ENCODE results near the gene MAGED2. TPM values are rescaled to one million over a fixed set of nuclear protein-coding genes. Genes with fewer than 3 reads are reported as not detected.
"Not testable (repeated sequence)": the region's sequence is repeated elsewhere in the genome, so short reads cannot be mapped to it uniquely, and the experiment has no call there.

The MAGED2 gene
- total RNA-seq, 1 donor from 2014 or later: 246 TPM

DNA sequence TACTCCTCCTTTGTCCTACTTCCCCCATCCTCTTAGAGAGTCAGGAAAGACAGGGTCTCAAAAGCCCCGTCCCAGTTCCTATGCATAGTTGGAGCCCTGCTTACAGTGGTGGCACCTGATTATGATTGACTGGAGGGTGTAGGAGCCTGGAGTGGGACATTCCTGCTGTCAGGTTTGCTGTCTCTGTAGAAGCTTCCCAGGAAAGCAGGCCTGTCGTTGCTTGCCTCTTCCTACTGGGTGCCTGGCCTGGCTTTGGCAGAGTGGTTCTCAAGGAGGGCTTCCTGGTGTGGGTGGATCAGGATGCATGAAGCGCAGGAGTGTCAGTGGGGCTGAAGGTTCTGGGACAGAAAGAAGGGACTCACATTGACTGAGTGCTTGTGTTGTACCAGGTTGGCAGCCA, 4.8 kb downstream of the MAGED2 start:
- FAIRE-seq (no peak), DNase-seq (ENCODE audit: low spot score in 2 of 2) (no peak)

DNA sequence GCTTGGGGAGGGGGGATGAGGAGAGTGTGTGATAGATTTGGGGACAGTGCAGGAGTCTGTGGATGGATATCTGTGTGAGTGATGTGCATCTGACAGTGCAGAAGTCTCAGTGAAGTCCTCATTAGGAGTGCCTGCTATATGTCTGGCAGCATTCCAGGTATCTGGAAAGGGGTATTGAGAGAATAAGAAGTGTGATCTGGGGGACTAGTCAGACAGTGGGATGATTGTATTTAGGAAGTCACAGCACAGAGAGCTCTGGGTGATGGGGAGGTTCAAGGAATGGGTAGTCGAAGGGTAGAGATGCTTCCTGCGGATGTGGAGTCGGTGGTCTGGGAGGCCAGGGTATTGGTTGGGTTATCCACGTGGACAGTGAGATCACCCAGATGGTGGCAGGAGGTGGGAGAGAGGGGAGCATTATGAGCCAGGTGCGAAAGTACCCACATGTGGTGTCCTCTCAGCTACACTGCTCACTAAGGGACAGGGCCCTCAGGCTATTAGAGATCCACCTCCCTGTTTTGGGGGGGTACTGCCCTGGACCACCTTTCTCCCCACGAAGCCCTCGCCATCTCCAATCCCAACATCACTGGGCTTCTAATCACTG, 9.8 kb downstream of the MAGED2 start:
- FAIRE-seq (no peak), DNase-seq (ENCODE audit: low spot score in 2 of 2) (no peak)

DNA sequence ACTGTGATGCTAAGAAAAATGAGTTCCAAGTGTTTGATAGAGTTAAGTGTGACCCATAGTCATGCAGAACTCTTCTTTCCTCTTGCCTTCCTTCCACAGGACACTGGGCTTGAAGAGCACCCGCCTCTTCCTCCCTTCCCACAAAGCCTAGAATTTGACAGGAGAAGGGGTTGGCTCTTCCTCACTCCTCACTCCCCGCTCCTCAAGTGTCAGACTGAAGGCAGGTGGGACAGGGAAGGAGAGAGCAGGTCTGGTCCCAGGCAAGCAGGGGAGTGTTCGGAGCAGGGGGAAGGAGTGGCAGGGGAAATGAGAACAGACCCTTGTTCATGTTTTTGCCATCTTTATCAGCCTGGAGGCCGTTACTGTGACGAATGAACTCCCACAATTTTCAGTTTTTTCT, 10.7 kb downstream of the MAGED2 start:
- DNase-seq (ENCODE audit: low spot score in 2 of 2) (no peak), FAIRE-seq (no peak)

DNA sequence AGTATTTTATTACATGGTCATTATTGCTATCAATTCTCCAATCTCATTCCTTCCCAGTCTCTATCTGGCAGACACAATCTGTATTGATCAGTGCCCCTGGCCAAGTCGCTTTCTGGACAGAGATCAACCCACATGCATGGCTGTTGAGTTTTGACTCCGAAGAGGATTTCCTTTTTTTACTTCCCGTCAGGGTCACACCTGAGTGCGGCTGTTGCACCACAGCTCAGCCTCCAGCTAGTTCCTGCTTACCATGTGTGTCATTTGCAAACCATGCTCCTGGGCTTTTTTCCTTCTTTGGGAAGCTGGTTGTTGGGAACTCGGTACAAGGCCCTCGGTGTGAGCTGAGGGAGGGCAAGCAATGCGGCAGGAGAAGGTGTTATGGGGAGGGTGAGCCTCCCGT, 11.7 kb downstream of the MAGED2 start:
- FAIRE-seq (no peak), DNase-seq (ENCODE audit: low spot score in 2 of 2) (no peak)

DNA sequence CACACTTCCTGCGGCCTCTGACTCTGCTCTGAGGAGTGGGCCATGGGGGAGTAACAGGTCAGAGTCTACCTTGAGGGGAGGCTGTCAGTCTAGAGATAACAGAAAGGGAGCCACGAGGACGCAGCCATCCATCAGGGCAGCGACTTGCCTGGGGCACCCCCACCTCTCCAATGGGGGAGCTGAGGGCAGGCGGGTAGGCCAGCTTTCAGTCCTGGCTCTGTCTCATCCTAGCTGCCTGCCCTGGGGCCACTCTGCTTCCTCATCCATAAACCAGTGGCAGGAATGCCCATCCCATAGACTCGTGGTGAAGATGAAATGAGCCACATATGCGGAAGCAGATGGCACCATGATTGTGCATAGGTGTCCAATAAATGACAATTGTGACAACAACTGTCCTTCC, 13.2 kb downstream of the MAGED2 start:
- no peak for DNase-seq (ENCODE audit: low spot score in 2 of 2)
- no peak for FAIRE-seq

DNA sequence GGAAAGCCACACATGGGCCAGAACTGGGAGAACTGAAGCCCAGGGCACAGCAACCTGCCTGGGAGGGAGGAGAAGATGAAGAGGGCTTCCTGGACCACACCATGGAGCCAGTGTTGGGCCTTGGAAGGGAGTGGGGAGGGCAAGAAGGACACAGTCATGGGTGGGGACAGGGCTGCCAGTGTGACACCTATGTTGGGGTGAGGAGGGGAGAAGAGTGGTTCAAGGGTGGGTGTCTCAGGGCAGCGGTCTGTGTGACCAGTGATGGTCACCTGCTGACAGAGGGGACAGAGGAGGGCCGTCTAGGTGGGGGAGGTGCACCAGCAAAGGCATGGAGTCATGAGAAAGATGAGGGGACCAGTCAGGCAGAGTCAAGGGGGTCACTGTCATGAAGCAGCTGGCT, 13.8 kb downstream of the MAGED2 start:
- FAIRE-seq (no peak), DNase-seq (ENCODE audit: low spot score in 2 of 2) (no peak)

DNA sequence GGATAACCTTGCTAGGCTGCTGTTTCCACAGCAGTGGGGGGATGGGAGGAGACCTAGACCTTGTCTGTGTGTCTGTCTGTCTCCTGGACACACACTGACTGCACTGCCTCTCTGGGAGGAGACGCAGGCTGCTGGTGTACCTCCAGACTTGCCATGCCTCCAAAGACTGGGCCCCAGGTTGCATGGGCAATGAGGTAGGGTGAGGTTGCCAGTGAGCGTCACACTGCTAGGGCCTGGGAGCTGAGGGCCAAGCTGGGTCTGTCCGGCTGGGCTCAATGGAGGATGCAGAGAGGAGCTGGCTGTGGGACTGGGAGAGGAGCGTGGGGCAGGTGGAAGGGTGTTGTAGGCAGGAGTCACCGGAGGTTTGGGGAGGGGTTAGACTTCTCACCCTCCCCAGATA, 16.6 kb downstream of the MAGED2 start:
- no peak for DNase-seq (ENCODE audit: low spot score in 2 of 2)
- no peak for FAIRE-seq

GRCh38 chrX:54824722-54825121, 17.2 kb downstream of the MAGED2 start:
- DNase-seq (ENCODE audit: low spot score in 2 of 2) (no peak), FAIRE-seq (no peak)

DNA sequence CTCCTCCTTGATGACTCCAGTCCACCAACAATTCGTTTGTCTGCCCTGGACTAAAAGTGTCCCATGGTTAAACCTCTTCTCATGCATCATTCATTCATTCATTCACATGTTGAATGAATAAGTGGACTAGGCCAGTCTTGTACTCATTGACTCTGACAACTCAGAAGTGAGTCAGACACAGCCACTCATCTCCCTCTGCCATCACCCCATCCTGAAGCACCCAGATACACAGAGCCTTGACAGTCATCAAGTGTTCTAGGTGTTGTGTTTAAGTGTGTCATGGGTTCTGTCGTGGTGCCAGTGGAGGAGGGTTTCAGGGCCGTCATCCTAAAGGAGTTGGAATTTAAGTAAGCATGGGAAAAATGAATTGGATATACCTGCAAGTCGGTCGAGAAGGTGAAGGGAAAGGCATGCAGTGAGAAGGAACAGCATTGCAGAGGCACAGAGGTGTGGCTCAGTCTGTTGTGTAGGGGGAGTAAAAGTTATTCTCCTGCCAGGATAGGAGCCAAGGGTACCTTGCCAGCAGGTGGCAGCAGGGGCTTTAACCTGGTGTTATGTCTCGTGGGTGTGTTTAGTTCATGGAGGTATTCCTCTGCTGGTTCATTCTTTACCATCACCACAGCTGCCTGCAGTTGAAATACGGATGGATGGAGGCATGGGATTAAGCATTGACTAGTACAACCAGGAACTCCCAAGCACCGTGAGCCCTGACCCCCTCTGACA, 18.3 kb downstream of the MAGED2 start:
- no peak for DNase-seq (ENCODE audit: low spot score in 2 of 2)
- no peak for FAIRE-seq

- no peak for DNase-seq (ENCODE audit: low spot score in 2 of 2)
- FAIRE-seq: no peak
Measured at GRCh38 chrX:54826598-54826997, 19.1 kb downstream of the MAGED2 start.

GRCh38 chrX:54838583-54838982, 31.0 kb downstream of the MAGED2 start:
- FAIRE-seq: no peak
- no peak for DNase-seq (ENCODE audit: low spot score in 2 of 2)

- not testable (repeated sequence) for DNase-seq (ENCODE audit: low spot score in 2 of 2); FAIRE-seq
Measured at GRCh38 chrX:54841184-54841874, 33.8 kb downstream of the MAGED2 start.

DNA sequence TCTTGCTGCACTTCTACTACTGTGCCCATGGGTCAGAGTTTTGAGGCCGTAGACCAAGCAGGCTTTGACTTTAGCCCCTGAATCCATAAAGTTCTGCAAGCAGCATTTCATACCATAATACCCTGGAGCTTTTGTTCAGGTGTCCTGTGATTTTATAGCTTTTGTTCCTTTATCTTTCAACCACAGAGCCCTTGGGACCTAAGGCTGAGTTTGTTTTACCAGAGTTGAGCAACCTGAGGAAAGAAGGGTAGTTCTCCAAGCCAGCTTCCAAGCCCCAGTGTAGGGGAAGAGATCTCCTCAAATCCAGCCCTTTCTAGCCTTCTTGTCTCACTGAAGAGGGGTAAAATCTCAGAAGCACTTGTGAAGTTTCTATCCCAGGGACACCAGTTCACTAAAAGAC, 35.1 kb downstream of the MAGED2 start:
- FAIRE-seq (no peak), DNase-seq (ENCODE audit: low spot score in 2 of 2) (no peak)

GRCh38 chrX:54843050-54843449, 35.5 kb downstream of the MAGED2 start:
- no peak for FAIRE-seq
- no peak for DNase-seq (ENCODE audit: low spot score in 2 of 2)

DNA sequence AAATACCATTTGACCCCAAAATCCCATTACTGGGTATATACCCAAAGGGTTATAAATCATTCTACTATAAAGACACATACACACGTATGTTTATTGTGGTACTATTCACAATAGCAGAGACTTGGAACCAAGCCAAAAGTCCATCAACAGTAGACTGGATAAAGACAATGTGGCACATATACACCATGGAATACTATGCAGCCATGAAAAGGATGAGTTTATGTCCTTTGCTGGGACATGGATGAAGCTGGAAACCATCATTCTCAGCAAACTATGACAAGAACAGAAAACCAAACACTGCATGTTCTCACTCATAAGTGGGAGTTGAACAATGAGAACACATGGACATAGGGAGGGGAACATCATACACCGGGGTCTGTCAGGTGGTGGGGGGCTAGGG, 40.2 kb downstream of the MAGED2 start:
- not testable (repeated sequence) for FAIRE-seq; DNase-seq (ENCODE audit: low spot score in 2 of 2)

- FAIRE-seq (no peak), DNase-seq (ENCODE audit: low spot score in 2 of 2) (no peak)
Measured at GRCh38 chrX:54865208-54865607, 57.7 kb downstream of the MAGED2 start.

Small RNA genes lying within 50 kb of the gene (small RNA-seq; reads per million reads assigned to genes)
- gene AL049732.1 (not detected), gene SNORA11 (45.4 reads per million, percentile 98 among the genes with 10 or more reads in this experiment)

Other genes starting within 250 kb of the MAGED2 start
- gene ITIH6, start 9.5 kb upstream of the MAGED2 start, total RNA-seq: not detected
- gene TRO, start 113.1 kb downstream of the MAGED2 start, total RNA-seq: 78.3 TPM
- gene PFKFB1, start 186.4 kb downstream of the MAGED2 start, total RNA-seq: 0.41 TPM
- 1.6 TPM for gene APEX2, start 192.6 kb downstream of the MAGED2 start, total RNA-seq
- 50.1 TPM for gene ALAS2, start 223.2 kb downstream of the MAGED2 start, total RNA-seq